NCI-H345 treated with DMSO at 0.1 percent for 48 hours (cell line): Measurements from ENCODE around the gene FCER2.

Experiments
- DNase-seq: peaks from one replicate; lab custom pipeline; 2025; ENCODE audit not compliant: unreplicated experiment; lab: John Stamatoyannopoulos, UW

FCER2 gene

DNA sequence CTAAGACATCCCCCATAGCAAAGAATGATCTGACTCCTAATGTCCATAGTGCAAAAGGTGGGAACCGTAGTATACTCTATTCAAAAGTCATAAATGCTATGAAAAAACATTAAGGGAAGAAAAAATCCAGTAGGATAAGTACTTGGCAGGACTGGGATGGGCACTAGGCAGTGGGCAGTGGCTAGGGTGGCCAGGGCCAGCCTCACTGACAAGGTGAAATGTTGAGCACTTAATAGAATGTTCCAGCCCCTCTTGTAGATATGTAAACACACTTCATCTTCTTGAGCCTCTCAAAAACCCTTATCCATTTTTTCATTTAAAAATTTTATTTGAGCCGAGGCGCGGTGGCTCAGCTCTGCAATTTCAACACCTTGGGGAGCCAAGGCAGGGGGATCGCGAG, 31.4 kb upstream of the FCER2 start:
- DNase-seq, result no peak

DNA sequence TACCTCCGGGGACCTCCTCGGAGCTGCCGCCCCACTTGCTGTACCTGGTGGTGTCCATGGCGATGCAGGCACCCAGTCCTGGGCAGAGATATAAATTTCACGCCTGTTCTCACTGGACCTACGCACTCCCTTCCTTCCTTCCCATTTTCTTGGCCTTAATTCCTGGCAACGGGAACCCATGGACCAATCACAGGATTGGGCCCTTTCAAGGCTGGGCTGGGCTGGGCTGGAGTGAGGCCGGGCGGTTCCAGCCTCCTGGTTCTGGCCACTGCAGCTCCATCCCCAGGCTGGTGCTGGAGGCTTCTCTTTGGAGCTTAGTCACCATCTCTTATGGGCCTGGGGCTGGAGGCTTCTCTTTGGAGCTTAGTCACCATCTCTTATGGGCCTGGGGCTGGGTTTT, 30.1 kb upstream of the FCER2 start, which contains the start of gene CLEC4G:
TSS of gene CLEC4G (minus strand) at position 66 of the 400 bp plus-strand sequence. CDS start at position 58, 8 bp downstream.
- DNase-seq, result no peak

DNA sequence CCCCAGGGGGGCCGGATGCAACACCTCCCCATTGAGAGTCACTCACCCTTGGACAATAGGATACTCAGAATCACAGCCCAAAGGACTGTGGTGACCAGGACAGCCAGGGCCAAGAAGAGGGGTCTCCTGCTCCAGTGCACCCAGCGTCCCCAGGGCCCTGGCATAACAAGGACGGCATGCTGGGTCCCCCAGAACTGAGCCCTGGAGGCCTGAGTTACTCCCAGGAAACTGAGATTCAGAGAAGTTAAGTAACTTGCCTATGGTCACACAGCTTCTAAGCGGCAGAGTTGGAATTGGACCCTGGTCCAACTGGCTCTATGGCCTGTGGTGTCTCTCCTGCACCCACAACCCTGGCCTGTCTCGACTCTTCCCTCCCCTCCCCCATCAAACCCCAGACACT, 29.7 kb upstream of the FCER2 start:
- no peak for DNase-seq

DNA sequence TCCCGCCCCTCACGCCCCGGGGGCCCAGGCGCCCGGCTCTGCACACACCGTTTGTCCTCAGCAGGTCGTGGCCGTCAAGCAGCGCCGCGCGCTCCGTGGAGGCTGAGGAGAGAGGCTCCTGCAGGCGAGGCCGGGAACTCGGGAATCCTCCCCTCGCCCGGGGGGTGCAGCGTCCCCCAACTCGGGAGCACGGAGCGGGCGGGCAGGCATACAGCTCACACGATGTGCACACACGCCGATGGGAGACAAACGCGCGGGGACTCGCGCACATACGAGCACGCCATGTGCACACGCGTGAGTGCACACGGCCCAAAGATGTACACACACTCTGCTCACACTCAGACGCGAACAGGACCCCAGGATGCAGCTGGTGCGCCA, 29.3 kb upstream of the FCER2 start:
- DNase-seq, result no peak

DNA sequence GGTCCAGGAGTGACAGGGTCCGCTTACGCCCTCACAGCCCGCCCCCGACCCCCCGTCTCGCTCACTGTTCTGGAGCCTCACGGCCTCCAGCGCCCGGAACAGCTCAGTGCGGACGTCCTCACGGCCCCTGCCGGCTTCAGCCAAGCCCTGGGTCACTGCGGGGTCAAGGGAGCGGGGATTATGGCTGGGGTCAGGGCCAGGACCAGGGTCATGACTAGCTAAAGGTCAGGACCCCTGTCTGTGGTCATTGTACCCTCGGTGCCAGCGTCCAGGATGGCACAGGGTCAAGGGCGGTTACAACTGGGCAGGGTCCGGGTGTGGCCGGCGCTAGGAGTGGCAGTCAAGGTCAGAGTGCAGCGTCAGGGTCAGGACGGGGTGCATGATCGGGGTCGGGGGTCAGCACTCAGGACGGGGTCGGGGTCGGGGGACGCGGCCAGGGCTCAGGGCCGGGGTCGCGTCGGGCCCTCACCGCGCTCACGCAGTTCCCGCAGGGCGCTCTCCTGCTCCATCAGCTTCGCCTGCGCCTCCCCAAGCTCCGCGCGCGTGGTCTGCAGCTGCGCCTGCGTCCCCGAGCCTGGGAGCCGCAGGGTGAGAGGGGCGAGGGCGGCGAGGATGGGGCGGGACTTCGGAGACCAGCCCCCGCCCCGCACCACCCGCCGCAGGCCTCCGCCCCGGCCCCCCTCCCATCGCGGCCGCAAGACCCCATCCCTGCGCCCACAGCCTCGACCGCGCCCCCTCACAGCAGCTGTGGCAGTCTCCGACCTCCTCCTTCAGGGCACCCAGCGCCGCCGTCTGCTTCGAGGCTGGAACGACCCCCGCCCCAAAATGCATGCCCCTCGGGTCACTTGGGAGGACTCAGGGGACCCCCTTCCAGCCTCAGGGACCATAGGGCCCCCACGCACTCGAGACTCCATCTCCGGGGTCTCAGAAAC, 28.6 kb upstream of the FCER2 start:
- DNase-seq, result no peak

DNA sequence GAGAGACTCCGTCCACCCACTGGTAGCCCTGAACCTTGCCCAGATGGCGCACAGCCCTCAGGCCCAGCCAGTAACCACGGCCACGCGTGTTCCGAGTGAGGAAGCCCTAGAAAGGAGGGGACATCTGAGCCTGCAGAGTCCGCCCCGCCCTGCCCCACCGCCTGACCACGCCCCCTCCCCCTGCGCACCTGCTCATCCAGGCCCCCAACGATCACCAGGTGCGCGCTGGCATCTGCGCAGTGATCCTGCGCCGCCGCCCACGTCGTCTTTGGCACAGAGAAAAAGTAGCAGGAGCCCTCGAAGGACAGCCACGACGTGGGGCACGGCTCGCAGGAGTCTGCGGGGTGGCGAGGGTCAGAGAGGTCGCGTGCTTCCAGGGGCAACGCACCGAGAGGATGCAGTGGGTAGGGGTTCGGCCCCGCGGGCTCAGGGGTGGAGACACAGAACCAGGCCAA, 27.9 kb upstream of the FCER2 start:
- DNase-seq, result no peak

DNA sequence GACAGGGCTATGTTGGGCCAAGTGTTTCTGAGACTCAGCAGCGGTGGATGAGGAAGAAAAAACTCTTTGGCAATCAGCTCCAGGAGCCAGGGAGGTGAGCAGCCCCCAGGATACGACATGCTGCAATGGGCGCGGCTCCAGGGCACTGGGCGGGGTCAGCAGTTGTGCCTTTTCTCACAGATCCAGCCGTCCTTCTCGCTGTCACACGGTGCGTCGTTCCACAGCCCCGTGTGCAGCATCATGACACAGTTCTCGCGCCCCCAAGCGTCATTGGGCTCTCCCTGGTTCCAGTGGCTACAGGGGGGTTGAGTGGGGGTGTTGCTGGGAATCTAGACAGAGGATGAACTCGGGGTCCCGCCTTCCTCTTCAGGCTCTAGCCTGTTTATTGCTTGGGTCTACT, 27.3 kb upstream of the FCER2 start:
- no peak for DNase-seq

DNA sequence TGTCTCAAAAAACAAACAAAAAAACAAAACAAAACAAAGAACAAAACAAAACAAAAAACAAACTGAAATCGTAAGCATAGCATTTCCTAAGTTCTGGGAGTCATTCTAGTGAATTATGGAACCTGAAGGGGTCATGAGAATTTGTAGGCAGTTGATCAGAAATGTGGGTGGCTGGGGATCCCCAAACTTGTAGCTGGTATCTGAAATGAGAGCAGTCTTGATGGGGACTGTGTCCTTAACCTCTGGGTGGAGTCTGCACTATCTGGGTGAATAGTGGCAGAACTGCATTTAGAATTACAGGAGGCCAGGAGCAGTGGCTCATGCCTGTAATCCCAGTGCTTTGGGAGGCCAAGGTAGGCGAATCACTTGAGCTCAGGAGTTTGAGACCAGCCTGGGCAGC, 23.9 kb upstream of the FCER2 start:
- DNase-seq, result no peak

DNA sequence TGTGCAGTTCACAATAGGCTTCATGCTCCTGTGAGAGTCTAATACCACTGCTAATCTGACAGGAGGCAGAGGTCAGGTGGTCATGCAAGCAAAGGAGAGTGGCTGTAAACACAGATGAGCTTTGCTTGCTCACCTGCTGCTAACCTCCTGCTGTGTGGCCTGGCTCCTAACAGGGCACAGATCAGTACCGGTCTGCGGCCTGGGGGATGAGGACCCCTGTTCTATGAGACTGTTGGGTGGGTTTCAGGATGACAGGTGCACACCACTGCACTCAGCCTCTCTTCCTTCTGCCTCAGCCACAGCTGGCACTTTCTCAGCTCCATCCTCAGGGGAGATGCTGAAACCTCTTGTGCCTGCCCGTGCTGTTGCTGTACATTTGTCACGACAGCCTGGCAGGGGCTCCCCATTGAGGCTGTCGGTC, 20.3 kb upstream of the FCER2 start:
- no peak for DNase-seq

DNA sequence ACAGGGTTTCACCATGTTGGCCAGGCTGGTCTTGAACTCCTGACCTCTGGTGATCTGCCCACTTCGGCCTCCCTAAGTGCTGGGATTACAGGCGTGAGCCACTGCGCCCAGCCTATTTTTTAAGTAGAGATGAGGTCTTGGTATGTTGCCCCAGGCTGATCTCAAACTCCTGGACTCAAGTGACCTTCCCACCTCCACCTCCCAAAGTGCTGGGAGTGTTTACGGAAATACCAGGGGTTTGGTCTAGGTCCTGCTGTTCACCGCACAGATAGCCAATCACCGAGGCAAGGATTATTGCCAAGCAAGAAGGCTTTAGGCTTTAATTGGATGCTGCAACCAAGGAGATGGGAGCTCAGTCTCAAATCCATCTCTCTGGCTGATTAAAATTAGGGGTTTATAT, 18.4 kb upstream of the FCER2 start:
- no peak for DNase-seq

DNA sequence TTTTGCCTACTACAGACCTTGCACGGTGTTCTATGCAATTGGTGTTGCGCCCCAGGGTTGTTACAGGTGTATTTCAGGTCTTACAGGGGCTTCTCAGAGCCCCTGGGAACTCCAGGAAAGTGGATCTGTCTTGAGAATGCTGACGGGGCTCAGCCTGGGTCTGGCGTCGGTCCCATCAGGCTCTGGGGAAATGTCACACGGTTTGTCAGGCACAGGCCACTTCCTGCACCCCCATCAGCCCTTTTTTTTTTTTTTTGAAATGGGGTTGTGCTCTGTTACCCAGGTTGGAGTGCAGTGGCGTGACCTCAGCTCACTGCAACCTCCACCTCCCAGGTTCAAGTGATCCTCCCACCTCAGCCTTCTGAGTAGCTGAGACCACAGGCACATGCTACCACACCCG, 16.7 kb upstream of the FCER2 start:
- DNase-seq, result no peak

DNA sequence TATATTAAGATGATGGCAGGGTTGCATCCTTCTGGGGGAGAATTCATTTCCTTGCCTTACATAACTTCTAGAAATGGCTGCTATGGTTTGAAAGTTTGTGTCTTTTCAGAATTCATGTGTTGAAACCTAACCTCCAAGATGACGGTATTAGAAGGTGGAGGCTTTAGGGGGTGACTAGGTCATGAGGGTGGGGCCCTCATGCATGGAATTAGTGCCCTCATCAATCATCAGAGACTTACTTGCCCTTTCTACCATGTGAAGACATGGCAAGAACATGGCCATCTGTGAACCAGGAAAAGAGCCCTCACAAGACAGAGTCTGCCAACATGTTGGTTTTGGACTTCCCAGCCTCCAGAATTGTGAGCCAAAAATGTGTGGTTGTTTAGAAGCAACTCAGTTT, 14.8 kb upstream of the FCER2 start:
- no peak for DNase-seq

DNA sequence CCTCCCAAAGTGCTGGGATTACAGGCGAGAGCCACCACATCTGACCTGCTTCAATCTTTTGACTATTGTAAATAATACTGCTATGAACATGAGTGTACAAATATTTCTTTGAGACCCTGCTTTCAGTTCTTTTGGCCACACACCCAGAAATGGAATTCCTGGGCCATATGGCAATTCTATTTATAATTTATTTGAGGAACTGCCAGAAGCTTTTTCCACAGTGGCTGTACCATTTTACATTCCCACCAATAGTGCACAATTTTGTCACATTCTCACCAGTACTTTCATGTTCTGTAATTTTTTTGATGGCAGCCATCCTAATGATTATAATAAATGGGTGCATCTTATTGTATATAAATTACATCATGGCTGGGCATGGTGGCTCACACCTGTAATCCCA, 13.7 kb upstream of the FCER2 start:
- DNase-seq, result no peak

DNA sequence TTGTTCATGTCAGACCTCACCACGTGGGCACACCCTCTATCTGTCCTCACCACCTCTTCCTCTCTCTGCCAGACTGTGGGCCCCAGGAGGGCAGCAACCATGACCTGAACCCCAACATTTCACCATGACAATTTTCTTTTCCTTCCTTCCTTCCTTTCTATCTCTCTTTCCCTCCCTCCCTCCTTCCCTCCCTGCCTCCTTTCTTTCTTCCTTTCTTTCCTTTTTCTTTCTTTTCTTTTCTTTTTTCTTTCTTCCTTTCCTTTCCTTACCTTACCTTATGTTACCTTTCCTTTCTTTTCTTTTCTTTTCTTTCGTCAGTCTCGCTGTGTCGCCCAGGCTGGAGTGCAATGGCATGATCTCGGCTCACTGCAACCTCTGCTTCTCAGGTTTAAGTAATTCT, 8.7 kb upstream of the FCER2 start:
- no peak for DNase-seq

DNA sequence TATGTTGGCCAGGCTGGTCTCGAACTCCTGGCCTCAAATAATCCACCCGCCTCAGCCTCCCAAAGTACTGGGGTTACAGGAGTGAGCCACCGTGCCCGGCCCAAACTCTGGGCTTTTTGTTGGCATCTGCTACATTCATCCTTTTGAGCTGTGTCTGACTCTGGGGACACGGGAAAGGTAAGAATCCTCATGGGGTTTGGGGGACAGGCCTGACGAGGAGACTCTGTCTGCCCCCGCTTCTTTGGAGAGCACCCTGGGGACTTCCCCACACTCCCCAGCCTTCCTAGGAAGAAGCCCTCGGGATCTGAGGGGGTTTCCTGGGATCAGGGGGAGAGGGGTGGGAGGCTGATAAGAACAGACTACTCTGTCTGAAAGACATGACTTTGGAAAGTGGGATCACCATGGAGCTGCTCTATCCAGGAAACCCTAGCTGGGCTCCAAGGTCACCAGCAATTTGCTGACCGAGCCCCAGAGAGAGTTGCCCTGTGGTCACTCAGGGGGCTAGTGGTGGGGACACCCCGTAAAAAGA, 8.1 kb upstream of the FCER2 start:
- no peak for DNase-seq

DNA sequence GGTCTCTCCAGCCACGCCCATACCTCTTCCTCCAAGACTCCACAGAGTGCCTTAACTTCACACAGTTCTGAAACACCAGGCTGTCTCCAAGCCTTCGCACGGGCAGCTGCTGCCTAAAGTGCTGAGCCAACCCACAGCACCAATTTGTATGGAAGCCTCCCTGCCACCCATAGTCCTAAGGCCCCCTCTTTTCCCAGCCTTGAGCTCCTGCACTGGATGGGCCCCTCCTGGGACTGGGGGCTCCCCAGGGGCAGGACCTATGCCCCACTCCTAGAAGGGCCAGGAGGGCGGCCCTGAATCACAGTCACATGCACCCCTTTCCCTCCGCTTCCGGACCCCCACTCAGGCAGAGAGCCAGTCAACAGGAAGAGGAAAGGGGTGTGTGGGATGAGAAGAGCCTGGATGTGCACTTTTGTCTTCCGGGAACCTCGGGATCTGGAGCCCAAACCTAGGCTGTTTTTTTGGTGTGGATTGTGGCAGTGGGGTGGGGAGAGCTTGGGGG, 5.1 kb upstream of the FCER2 start:
- no peak for DNase-seq

DNA sequence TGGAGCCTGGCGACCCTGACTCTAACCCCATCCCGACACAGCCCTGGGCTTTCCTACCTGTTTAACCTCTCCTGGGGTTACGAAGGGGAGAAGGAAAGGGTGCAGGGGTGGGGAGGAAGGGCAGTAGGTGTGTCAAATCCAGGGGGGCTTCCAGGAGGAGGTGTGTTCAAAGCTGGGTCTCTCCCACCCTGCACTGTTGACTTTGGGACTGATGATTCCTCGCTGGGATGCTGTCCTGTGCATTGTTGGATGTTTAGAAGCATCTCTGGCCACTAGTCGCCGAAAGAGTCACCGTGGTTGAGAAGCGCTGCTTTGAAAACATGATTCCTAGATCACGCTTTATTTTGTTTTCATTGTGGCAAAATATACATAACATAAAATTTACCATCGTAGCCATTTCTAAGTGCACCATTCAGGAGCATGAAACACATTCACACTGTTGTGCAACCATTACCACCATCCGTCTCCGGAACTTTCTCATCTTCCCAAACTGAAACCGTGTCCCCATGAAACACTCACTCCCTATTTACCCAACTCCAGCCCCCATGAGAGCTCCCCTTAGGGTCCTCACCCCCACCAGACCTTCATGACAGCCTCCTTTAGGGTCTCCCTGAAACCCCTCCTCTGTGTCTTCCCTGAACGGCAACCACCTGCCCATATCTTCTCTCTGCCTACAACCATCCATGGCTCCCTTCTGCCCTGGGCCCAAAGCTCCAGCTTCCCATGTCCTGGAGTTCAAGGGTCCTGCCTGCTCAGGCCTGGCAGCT, 4.4 kb upstream of the FCER2 start:
- DNase-seq, result no peak

DNA sequence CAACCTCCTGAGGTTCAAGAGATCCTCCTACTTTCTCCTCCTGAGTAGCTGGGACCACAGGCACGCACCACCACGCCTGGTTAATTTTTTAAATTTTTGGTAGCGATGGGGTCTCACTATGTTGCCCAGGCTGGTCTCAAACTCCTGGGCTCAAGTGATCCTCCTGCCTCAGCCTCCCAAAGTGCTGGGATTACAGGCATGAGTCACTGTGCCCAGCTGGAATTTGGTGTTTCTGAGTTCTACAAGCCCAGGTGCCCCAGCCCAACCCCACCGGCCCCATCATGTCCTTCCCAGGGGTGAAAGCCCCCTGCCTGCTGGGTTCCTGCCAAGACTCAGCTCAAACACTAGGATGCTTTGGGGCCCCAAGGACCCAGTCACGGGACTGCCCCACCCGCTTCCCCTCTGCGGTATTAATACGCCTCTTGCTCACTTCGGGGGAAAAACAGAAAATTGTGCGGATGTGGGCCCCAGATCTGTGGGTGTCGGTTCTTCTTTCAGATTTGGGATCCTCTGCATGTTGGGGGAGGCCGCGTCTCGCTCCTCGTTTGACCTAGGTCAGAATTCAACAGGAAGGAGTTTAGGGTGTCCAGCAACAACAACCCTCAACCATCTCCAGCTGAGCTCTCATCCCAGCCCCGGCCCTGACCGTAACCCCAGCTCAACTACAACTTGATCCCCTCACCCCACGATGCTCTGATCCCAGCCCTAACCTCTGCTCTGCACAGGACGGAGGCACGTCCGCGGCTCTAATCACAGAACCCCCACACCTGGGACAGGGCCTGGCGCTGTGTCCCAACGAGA, 3.7 kb upstream of the FCER2 start:
- DNase-seq, result no peak

DNA sequence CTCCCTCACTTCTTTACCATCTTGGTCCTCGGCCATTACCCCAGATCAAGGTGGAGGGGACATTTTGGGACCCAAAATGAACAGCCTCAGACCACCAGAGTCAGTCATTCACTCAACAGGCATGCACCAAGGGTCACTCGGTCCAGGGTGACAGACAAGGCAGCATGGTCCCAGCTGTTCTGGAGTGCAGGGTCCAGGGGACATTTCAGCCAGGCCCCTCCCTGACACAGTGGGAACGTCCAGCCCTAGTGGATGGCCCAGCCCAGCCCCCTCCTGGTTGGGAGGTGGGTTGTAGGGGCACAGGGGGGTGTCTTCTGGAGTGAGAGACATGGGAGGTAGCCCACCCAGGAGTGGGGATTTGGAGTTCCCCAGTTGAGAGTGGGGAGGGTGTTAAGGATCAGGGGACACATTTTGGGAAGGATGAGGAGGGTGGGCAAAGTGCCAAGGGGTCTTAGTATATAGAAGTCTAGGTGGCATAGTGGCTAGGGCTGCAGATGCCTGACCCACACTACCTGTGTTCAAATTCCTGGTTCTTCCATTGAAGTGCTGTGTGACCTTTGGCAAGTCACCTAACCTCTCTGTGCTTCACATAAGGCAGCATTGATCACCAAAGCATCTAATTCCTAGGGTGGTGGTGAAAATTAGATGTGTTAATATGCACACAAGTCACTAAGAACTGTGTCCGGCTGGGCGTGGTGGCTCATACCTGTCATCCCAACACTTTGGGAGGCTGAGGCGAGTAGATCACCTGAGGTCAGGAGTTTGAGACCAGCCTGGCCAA, 2.5 kb upstream of the FCER2 start:
- DNase-seq, result no peak

DNA sequence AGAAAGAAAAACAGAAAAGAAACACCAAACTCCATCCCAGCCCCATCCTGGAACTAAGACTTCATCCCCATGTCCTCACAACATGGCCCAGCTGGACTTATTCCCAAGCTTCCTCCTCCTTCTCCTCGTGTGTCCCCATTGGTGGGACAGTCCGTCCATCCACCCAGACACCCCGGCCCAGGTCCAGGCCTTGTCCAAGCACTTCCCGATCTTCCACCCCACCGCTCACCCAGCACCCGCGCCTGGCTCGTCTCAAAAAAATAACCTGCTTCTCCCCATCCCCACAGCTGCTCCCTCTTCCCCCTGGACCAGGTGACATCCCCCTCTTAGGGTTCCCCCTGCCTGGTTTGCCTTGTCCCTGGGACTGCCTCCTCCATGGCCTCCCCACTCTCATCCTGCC, 1.4 kb upstream of the FCER2 start:
- no peak for DNase-seq
